ENCODE measurements around the gene SSC5D.

DNA sequence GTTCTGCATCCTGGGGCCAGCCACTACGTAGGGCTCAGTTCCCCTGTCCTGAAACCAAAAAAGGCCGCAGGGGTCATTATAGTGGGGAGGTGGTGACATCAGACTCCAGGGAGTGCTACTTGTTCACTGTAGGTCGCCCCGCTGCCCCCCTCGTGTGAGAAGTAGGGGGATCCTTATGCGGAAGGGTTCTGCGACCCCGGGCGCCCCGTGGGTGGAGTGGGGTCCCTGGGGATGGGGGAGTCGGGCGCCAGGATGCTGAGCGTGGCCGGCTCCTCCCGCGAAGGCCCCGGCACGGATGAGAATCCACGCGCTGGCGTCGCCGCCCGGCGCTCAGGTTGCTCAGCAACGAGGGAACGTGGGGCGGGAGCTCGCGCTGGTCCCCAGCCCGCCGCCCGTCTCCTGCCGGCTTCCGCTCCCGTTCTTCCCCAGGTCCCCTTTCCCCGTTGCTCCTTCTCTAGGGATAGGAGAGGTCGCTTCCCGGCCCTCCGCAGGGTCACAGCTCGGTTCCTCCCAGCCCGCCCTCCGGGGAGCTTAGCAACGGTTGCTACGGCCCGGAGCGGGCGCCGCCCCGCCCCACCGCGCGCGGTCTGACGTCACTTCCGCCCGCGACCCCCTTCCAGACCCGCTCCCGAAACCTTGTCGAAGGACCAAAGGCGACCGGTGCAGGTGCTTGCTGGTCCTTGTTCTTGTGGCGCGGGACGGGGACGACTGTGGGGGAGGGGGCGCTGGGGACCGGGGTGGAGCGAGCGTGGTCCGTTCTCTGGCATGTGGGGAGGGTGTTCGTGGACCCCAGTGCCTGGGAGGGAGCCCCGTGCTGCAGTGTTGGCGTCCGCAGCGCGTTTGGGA, 3.4 kb upstream of the SSC5D start, which contains the start of gene NAT14:
- TF ChIP-seq, protein P1, sequence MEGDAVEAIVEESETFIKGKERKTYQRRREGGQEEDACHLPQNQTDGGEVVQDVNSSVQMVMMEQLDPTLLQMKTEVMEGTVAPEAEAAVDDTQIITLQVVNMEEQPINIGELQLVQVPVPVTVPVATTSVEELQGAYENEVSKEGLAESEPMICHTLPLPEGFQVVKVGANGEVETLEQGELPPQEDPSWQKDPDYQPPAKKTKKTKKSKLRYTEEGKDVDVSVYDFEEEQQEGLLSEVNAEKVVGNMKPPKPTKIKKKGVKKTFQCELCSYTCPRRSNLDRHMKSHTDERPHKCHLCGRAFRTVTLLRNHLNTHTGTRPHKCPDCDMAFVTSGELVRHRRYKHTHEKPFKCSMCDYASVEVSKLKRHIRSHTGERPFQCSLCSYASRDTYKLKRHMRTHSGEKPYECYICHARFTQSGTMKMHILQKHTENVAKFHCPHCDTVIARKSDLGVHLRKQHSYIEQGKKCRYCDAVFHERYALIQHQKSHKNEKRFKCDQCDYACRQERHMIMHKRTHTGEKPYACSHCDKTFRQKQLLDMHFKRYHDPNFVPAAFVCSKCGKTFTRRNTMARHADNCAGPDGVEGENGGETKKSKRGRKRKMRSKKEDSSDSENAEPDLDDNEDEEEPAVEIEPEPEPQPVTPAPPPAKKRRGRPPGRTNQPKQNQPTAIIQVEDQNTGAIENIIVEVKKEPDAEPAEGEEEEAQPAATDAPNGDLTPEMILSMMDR (IDR thresholded peaks at IDR 0.05) = no peak
- TF ChIP-seq POLR2A (IDR thresholded peaks at IDR 0.05) = no peak
